HepG2 (cell line): ENCODE results near the gene EXOC3L4. TPM values are rescaled to one million over a fixed set of nuclear protein-coding genes. Genes with fewer than 3 reads are reported as not detected.

Experiments used
- AKAP8 ChIP-seq: sonication (generic); formaldehyde crosslinking; IDR thresholded peaks from 2 replicates; pipeline ENCODE4 v1.5.1; 2020; ENCODE audit warnings: mild to moderate bottlenecking, missing genetic modification reagents
- ATF7 ChIP-seq, 2 experiments: fragments of 450-650 bp in 1 of 2; sonication (generic) in 1 of 2; formaldehyde crosslinking in 1 of 2; IDR thresholded peaks; 2 replicates each; pipeline versions ENCODE4 v1.4.0 to v1.6.1; 2016 to 2020; ENCODE audit warnings: antibody characterized with exemption in 1 of 2, mild to moderate bottlenecking in 1 of 2, missing genetic modification reagents in 1 of 2
- CAMTA2 ChIP-seq: sonication (generic); formaldehyde crosslinking; IDR thresholded peaks from 2 replicates; pipeline ENCODE4 v1.4.0; 2020; ENCODE audit warnings: mild to moderate bottlenecking, missing genetic modification reagents, borderline replicate concordance
- CHD4 ChIP-seq: fragments of 200-600 bp; sonication (generic); IDR thresholded peaks from 2 replicates; pipeline ENCODE4 v1.7.0; 2017; ENCODE audit warnings: mild to moderate bottlenecking, low read length, borderline replicate concordance
- CREB1 ChIP-seq, 2 experiments: fragments of 450-650 bp in 1 of 2; IDR thresholded peaks; 2 replicates each; pipeline ENCODE4 v1.6.1; 2016 to 2017; ENCODE audit warnings: control low read depth in 1 of 2, mild to moderate bottlenecking in 1 of 2, missing compliant biosample characterization in 1 of 2, missing genetic modification characterization in 1 of 2
- DNMT3B ChIP-seq: conservative IDR thresholded peaks from 2 replicates; pipeline ENCODE4 v1.6.1; 2016; ENCODE audit warnings: missing biosample characterization, control low read depth
- EHMT2 ChIP-seq: fragments of 200-600 bp; sonication (generic); IDR thresholded peaks from 2 replicates; pipeline ENCODE4 v1.7.0; 2017; ENCODE audit warnings: antibody characterized with exemption, low read depth, low read length, borderline replicate concordance
- ELF1 ChIP-seq: sonication (generic); formaldehyde crosslinking; IDR thresholded peaks from 2 replicates; pipeline ENCODE4 v1.4.0; 2020; ENCODE audit warnings: missing genetic modification reagents
- ETV5 ChIP-seq: IDR thresholded peaks from 2 replicates; pipeline ENCODE4 v1.6.1; 2018; ENCODE audit warnings: missing biosample characterization, missing genetic modification reagents, inconsistent platforms, borderline replicate concordance
- GABPB1 ChIP-seq: IDR thresholded peaks from 2 replicates; pipeline ENCODE4 v1.6.1; 2016; ENCODE audit warnings: mild to moderate bottlenecking, missing genetic modification reagents, moderate library complexity, missing compliant biosample characterization
- HDAC1 ChIP-seq: sonication (generic); formaldehyde crosslinking; IDR thresholded peaks from 2 replicates; pipeline ENCODE4 v1.5.1; 2020; ENCODE audit warnings: mild to moderate bottlenecking, missing genetic modification reagents
- HOXA5 ChIP-seq: sonication (generic); formaldehyde crosslinking; IDR thresholded peaks from 2 replicates; pipeline ENCODE4 v1.4.0; 2020; ENCODE audit warnings: missing genetic modification reagents
- NRL ChIP-seq: sonication (generic); formaldehyde crosslinking; IDR thresholded peaks from 2 replicates; pipeline ENCODE4 v1.5.0; 2020; ENCODE audit warnings: missing genetic modification reagents, mild to moderate bottlenecking, moderate library complexity, borderline replicate concordance
- PHF5A ChIP-seq: IDR thresholded peaks from one replicate; pipeline ENCODE4 v1.6.1; 2018; ENCODE audit warnings: low read depth, missing genetic modification reagents; ENCODE audit not compliant: unreplicated experiment
- POGK ChIP-seq: sonication (generic); formaldehyde crosslinking; conservative IDR thresholded peaks from 2 replicates; pipeline ENCODE4 v1.8.0; 2022; ENCODE audit warnings: mild to moderate bottlenecking, moderate library complexity, missing genetic modification reagents
- SP1 ChIP-seq, 2 experiments: fragments of 450-650 bp in 1 of 2; sonication (generic) in 1 of 2; formaldehyde crosslinking in 1 of 2; IDR thresholded peaks; 2 replicates each; pipeline versions ENCODE4 v1.4.0 to v1.6.1; 2016 to 2020; ENCODE audit warnings: missing genetic modification reagents in 1 of 2
- TBL1XR1 ChIP-seq: fragments of 150-350 bp; IDR thresholded peaks from 2 replicates; pipeline ENCODE4 v1.6.1; 2014; ENCODE audit warnings: borderline replicate concordance, low read length; ENCODE audit not compliant: partially characterized antibody
- ZBTB34 ChIP-seq: sonication (generic); formaldehyde crosslinking; IDR thresholded peaks from 2 replicates; pipeline ENCODE4 v1.8.0; 2022; ENCODE audit warnings: mild to moderate bottlenecking, missing genetic modification reagents
- ZFP36L2 ChIP-seq: sonication (generic); formaldehyde crosslinking; IDR thresholded peaks from 2 replicates; pipeline ENCODE4 v1.4.0; 2020; ENCODE audit warnings: missing genetic modification reagents
- ZFP62 ChIP-seq: sonication (generic); formaldehyde crosslinking; IDR thresholded peaks from 2 replicates; pipeline ENCODE4 v1.4.0; 2020; ENCODE audit warnings: missing genetic modification reagents
- ZFP82 ChIP-seq: sonication (generic); formaldehyde crosslinking; IDR thresholded peaks from 2 replicates; pipeline ENCODE4 v1.5.1; 2020; ENCODE audit warnings: mild to moderate bottlenecking, missing genetic modification reagents, borderline replicate concordance
- ZFYVE20 ChIP-seq: sonication (generic); formaldehyde crosslinking; IDR thresholded peaks from 2 replicates; pipeline ENCODE4 v1.8.0; 2023; ENCODE audit warnings: low read depth, mild to moderate bottlenecking, moderate library complexity, missing genetic modification reagents, borderline replicate concordance
- ZNF282 ChIP-seq: fragments of 450-650 bp; IDR thresholded peaks from 2 replicates; pipeline ENCODE4 v1.6.1; 2018; ENCODE audit not compliant: partially characterized antibody
- ZNF331 ChIP-seq: sonication (generic); formaldehyde crosslinking; IDR thresholded peaks from 2 replicates; pipeline ENCODE4 v1.4.0; 2020; ENCODE audit warnings: missing genetic modification reagents
- ZNF350 ChIP-seq: sonication (generic); formaldehyde crosslinking; IDR thresholded peaks from 2 replicates; pipeline ENCODE4 v1.4.0; 2020; ENCODE audit warnings: mild to moderate bottlenecking, low read depth, missing genetic modification reagents, borderline replicate concordance
- ZNF530 ChIP-seq: sonication (generic); formaldehyde crosslinking; IDR thresholded peaks from 2 replicates; pipeline ENCODE4 v1.5.0; 2020; ENCODE audit warnings: low read depth, mild to moderate bottlenecking, missing genetic modification reagents
- ZNF749 ChIP-seq: sonication (generic); formaldehyde crosslinking; IDR thresholded peaks from 2 replicates; pipeline ENCODE4 v1.8.0; 2022; ENCODE audit warnings: mild to moderate bottlenecking, missing genetic modification reagents, moderate library complexity, borderline replicate concordance
- polyA plus RNA-seq, 8 experiments: library from polyadenylated mRNA; depleted of rRNA in 3 of 8; stranded (reverse) in 7 of 8; unstranded in 1 of 8; fragments of >200 nt; fragmentation: Illumina TruSeq in 4 of 8; extraction: Trizol in 4 of 8; gene quantifications; 2 replicates each; pipeline versions ENCODE4 v1.2.1 to v1.2.3, GENCODE V29; 2011 to 2016; ENCODE audit warnings: low read depth in 4 of 8, missing spikeins in 1 of 8, mixed read lengths in 1 of 8; ENCODE audit not compliant: insufficient read depth in 1 of 8
- total RNA-seq, 5 experiments: library from RNA; depleted of rRNA; stranded (reverse); fragments of >200 nt; fragmentation: Illumina TruSeq; extraction: Trizol; gene quantifications; 2 replicates each; pipeline ENCODE4 v1.2.3, GENCODE V29; 2016; ENCODE audit warnings: low read depth in 1 of 5

The EXOC3L4 gene
- total and polyA plus RNA-seq, 2 of the 13 experiments (the other 11 are each of a cell fraction or from before 2014, with no cell fraction given): 11.8 to 27.0 TPM

- TF ChIP-seq CREB1 (IDR thresholded peaks at IDR 0.05) (no peak), CREB1 (CRISPR knock-in tag; IDR thresholded peaks at IDR 0.05) (no peak), HDAC1 (no peak), GABPB1 (CRISPR knock-in tag) (peak; percentile 24; the same call in 1 of the 2 replicates), SP1 (IDR thresholded peaks at IDR 0.05) (no peak), SP1 (CRISPR knock-in tag; IDR thresholded peaks at IDR 0.05) (no peak), ZFP36L2 (no peak), EHMT2 (no peak), ZFYVE20 (CRISPR knock-in tag) (no peak), CAMTA2 (no peak), TBL1XR1 (no peak), NRL (CRISPR knock-in tag) (peak; percentile 52; the same call in 1 of the 2 replicates), ZNF350 (CRISPR knock-in tag) (no peak), HOXA5 (CRISPR knock-in tag) (no peak), ATF7 (IDR thresholded peaks at IDR 0.05) (no peak), ATF7 (CRISPR knock-in tag; IDR thresholded peaks at IDR 0.05) (no peak), DNMT3B (CRISPR knock-in tag) (no peak), ZFP82 (CRISPR knock-in tag) (no peak), ZFP62 (CRISPR knock-in tag) (no peak), PHF5A (CRISPR knock-in tag) (no peak), CHD4 (no peak), ZNF749 (no peak), ELF1 (peak; percentile 46; the same call in 1 of the 2 replicates), ZBTB34 (CRISPR knock-in tag) (no peak), ZNF530 (CRISPR knock-in tag) (no peak), ZNF331 (peak; percentile 93), AKAP8 (CRISPR knock-in tag) (0 out of 2 replicates have a peak, but pooled peaks have one; percentile 47), ETV5 (CRISPR knock-in tag) (no peak; the same call in 1 of the 2 replicates), ZNF282 (no peak), POGK (CRISPR knock-in tag) (no peak)
Measured at GRCh38 chr14:103089386-103090335, 4.9 kb upstream of the EXOC3L4 start (continued).
